ENCODE data around the gene CNPY4.

- TF ChIP-seq CTCF (IDR thresholded peaks at IDR 0.05): no peak
- no peak for TF ChIP-seq POLR2A (IDR thresholded peaks at IDR 0.05)
Observed at GRCh38 chr7:100120733-100121036, 1.3 kb downstream of the CNPY4 start.

Measured in body of pancreas (tissue), 4 donors.